ENCODE data around the gene LHX1.

GRCh38 chr17:36943250-36944191 lies 6.2 kb downstream of the LHX1 start:
- TF ChIP-seq CTCF (conservative IDR thresholded peaks at IDR 0.05 in 1 of 2, IDR thresholded peaks at IDR 0.05 in 1 of 2; ENCODE audit: extremely low read depth in 1 of 2, insufficient read depth in 1 of 2, low read depth in 1 of 2, low read length in 2 of 2) (no peak), EZH2 (IDR thresholded peaks at IDR 0.05; ENCODE audit: borderline replicate concordance, low read length) (peak; percentile 78)
